ENCODE results near the gene DRICH1.
"Not testable (repeated sequence)": the region's sequence is repeated elsewhere in the genome, so short reads cannot be mapped to it uniquely, and the experiment has no call there.

DRICH1 gene

DNA sequence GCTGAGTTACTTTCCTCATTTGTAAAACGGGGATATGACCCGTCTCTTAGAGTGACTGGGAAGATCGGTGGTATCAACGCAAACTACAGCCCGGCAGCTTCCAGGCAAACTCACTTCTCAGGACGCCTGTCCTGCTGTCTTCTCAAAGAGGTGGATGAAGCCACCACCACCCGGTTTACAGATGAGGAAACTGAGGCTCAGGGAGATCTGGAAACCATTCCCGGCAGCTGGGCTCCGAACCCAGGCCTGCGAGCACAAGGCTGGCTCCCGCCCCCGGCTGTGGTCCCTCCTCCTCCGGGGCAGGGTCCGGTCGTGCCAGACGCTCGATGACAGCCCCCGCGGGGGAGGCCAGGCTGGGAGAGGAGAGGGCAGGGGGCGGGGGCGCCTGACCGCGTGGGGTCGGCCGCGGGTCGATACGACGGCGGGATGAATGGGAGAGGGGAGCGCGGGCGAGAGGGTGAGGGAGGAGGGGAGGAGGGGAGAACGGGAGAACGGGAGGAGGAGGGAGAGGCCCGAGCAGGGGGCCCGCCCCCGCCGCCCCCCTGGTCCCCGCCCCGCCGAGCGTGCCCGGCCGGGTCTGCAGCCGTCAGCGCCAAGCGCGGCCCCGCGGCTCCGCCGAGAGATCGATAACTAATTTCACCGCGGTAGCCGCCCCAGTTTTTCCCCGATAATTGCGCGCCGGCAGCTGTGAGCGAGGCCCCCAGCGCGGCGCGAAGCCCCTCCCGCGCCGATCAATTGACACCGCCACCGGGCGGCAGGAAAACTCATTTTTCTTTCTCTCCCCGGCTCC is 66.0 kb downstream of the DRICH1 start:
- DNase-seq: peak; percentile 54

DNA sequence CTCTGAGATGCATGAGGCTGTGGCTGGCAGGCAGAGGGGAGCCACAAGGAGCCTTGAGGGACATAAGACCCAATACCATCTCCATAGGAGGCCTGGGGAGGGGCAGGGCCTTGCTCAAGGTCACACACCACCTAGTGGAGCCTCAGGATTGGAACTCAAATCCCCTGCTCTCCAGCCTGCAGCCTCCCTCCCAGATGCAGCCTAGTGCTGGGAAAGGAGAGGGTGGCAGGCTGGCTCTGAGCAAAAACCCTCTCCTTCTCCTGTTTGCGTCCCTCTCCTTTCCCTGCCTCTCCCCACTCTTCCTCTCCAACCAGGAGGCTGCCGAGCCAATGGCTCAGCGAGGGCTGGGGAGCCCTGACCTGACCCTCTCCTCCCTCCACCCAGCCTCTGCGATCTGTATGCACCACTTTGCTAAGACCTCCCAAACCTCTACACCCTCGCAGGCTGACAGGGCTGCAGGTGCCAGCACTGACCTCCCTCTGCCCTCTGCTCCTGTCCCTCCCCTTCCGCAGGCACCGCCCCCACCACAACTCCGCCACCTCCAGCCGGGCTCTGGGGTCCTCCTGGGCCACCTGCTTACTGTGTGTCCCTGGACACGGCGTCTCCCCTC is 66.7 kb downstream of the DRICH1 start:
- peak; percentile 53 for DNase-seq

DNA sequence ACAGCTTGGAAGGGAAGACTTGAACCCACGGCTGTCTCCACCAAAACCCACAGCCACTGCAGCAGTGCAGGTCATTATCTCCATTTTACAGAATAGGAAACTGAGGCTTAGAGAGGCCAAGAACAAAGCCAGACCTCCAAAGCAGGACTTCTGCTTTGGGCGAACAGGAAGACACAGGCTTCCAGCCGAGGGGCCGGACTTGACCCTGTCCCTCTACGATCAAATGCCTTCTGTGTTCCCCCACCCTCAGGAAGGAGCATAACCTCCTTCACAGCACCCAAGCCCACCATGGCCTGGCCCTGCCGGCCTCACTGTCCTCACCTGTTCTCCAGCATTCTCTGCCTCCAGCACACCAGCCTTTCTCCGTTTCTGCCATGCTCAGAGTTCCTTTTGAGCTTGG is 67.8 kb downstream of the DRICH1 start:
- peak; percentile 23 for DNase-seq

DNA sequence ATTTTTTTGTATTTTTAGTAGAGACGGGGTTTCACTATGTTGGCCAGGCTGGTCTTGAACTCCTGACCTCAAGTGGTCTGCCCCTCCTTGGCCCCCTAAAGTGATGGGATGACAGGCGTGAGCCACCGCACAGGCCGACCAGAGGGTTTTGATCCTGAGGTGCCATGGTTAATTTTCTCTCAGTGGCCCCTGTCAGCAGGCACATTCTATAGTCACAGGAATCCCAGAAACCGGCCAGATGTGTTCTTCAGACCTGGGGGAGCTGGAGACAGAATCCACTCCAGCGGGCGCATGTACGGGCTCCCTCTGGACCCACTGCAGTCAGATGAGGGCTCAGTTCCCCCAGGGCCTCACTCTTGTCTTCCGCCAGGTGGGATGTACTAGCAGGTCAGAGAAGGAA is 69.0 kb downstream of the DRICH1 start:
- no peak for DNase-seq

DNA sequence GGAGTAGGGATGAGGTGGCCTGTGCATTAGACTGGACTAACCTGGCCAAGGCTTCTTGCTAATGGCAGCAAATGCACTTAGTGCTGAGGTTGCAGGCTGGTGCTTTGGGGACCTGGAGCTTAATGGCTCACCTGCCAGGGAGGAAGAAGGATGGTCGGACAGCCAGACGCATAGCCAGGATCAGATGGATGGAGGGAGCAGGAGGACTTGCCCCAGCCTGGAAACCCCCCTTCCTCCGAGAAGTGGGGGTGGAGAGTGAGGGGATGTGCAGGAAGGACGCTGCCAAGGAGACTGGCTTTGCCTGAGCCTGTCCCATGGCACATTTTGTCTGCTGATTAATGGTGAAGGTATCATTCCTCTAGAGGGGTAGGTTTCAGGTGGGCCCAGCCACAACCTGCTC is 69.9 kb downstream of the DRICH1 start:
- peak; percentile 28 for DNase-seq

DNA sequence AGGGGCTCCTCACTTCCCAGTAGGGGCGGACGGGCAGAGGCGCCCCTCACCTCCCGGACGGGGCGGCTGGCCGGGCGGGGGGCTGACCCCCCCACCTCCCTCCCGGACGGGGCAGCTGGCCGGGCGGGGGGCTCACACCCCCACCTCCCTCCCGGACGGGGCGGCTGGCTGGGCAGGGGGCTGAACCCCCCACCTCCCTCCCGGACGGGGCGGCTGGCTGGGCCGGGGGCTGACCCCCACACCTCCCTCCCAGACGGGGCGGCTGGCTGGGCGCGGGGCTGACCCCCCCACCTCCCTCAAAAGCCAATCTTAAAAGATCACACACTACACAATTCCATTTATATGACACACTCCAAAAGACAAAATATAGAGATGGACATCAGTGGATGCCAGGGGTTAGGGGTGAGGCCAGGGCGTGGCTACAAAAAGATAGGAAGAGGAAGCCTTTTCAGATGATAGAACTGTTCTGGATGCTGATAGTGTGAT is 71.1 kb downstream of the DRICH1 start:
- DNase-seq: peak; percentile 12

DNA sequence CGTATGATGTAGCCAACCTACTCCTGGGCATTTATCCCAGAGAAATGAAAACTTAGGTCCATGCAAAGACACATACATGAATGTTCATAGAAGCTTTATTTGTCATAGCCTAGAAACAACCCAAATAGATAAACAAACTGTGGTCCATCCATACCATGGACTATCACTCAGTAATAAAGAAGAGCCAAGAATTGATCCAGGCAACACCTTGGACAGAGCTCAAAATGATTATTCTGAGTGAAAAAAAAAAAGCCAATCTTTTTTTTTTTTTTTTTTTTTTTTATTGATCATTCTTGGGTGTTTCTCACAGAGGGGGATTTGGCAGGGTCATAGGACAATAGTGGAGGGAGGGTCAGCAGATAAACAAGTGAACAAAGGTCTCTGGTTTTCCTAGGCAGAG is 71.9 kb downstream of the DRICH1 start:
- not testable (repeated sequence) for DNase-seq
